ENCODE data around the gene LORICRIN.

GRCh38 chr1:153253693-153254092 is 5.8 kb upstream of the LORICRIN start:
- TF ChIP-seq, protein P1, sequence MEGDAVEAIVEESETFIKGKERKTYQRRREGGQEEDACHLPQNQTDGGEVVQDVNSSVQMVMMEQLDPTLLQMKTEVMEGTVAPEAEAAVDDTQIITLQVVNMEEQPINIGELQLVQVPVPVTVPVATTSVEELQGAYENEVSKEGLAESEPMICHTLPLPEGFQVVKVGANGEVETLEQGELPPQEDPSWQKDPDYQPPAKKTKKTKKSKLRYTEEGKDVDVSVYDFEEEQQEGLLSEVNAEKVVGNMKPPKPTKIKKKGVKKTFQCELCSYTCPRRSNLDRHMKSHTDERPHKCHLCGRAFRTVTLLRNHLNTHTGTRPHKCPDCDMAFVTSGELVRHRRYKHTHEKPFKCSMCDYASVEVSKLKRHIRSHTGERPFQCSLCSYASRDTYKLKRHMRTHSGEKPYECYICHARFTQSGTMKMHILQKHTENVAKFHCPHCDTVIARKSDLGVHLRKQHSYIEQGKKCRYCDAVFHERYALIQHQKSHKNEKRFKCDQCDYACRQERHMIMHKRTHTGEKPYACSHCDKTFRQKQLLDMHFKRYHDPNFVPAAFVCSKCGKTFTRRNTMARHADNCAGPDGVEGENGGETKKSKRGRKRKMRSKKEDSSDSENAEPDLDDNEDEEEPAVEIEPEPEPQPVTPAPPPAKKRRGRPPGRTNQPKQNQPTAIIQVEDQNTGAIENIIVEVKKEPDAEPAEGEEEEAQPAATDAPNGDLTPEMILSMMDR (conservative IDR thresholded peaks at IDR 0.05; ENCODE audit: low read depth, low read length): no peak
- TF ChIP-seq RCOR1 (IDR thresholded peaks at IDR 0.05; ENCODE audit: insufficient replicate concordance, low read length) (no peak), CHD1 (IDR thresholded peaks at IDR 0.05; ENCODE audit: low read depth, low read length) (no peak), POLR2A (IDR thresholded peaks at IDR 0.05; ENCODE audit: low read depth, low read length) (no peak), CEBPB (IDR thresholded peaks at IDR 0.05; ENCODE audit: low read depth, low read length) (no peak), SMC3 (IDR thresholded peaks at IDR 0.05; ENCODE audit: low read depth, low read length) (no peak), FOS (IDR thresholded peaks at IDR 0.05; ENCODE audit: low read depth, low read length) (no peak), RAD21 (IDR thresholded peaks at IDR 0.05; ENCODE audit: low read length) (no peak), RFX5 (IDR thresholded peaks at IDR 0.05; ENCODE audit: low read depth, low read length) (no peak), MAZ (IDR thresholded peaks at IDR 0.05; ENCODE audit: borderline replicate concordance, low read depth, low read length) (no peak)

All from IMR-90 (cell line).